ENCODE data around the gene ASB4.

DNA sequence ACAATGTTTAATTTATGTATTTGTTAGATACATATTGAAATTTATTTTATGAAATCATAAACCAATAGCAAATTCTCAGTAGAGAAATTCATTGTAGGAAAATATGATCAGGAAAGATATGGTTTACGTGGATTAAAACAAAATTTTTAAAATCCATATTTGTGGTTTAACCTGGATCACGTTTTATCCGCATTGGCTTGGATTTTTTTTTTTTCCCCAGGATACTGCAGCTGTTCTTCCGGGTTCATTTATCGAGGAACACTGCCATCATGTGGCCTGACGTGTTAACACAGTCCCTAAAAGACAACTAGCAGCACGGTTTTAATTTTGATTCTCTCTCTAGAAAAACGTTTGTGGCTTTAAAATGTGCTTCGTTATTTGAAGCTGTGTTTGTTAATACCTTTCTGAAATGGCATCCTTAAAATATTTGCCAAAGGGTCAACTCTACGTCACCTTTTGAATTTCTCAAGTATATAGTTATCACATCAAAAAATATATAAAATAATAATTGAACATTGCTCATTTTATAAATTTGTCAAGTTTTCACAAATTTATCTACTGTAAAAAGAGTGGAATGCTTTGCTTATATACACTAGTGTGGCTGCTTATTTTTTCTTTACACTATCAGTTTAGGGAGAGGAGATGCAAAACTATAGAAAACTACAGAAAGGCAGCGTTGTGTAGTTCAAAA lies 8.7 kb upstream of the ASB4 start:
- TF ChIP-seq, protein P1, sequence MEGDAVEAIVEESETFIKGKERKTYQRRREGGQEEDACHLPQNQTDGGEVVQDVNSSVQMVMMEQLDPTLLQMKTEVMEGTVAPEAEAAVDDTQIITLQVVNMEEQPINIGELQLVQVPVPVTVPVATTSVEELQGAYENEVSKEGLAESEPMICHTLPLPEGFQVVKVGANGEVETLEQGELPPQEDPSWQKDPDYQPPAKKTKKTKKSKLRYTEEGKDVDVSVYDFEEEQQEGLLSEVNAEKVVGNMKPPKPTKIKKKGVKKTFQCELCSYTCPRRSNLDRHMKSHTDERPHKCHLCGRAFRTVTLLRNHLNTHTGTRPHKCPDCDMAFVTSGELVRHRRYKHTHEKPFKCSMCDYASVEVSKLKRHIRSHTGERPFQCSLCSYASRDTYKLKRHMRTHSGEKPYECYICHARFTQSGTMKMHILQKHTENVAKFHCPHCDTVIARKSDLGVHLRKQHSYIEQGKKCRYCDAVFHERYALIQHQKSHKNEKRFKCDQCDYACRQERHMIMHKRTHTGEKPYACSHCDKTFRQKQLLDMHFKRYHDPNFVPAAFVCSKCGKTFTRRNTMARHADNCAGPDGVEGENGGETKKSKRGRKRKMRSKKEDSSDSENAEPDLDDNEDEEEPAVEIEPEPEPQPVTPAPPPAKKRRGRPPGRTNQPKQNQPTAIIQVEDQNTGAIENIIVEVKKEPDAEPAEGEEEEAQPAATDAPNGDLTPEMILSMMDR (IDR thresholded peaks at IDR 0.05 in 4 of 5, conservative IDR thresholded peaks at IDR 0.05 in 1 of 5), result peak; percentile 70 to 83 (median 73)
- TF ChIP-seq POLR2A (IDR thresholded peaks at IDR 0.05), result no peak
